ENCODE data around the gene ADGRD1. TPM values are rescaled to one million over a fixed set of nuclear protein-coding genes. Genes with fewer than 3 reads are reported as not detected.

The ADGRD1 gene
- total RNA-seq, 1 experiment from 2014 or later, result 0.77 TPM

DNA sequence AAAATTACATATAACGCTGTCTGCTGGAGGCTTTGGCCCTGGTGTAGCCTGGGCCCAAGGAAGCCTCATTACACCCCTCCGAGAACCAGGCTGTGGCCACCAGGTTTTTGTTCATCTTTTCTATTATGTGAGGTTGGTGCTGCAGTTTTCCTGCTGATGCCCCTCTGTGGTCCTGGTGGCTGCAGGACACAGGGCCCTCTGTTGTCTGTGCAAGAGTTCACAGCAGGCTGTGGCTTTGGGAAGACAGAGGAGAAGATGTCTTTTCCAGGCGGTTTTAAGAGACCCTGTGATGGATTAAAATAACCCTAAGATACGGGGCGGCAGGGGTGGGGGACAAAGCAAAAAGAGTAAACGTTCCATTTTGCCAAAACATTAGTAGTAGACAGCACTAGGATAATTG lies 121.5 kb downstream of the ADGRD1 start:
- Mint-ChIP-seq H3K4me1 (no peaks in the 10 kb centered on the region), H3K27ac (no peak overlapping the region), H3K36me3 (no peaks in the 10 kb centered on the region; the same call in 1 of the 2 replicates), H3K4me3 (no peak overlapping the region), H3K27me3 (ENCODE audit: low read depth) (peaks cover 2% of the 10 kb centered on the region; the same call in 1 of the 2 replicates), H3K9me3 (peaks cover 36% of the 10 kb centered on the region)
- ATAC-seq (no peak), DNase-seq (ENCODE audit: low spot score) (no peak)
- CTCF ChIA-PET, result no interaction called here
- POLR2A ChIA-PET, result no interaction called here
- TF ChIP-seq, protein P1, sequence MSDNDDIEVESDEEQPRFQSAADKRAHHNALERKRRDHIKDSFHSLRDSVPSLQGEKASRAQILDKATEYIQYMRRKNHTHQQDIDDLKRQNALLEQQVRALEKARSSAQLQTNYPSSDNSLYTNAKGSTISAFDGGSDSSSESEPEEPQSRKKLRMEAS (CRISPR knock-in tag; IDR thresholded peaks at IDR 0.05), result no peak
- TF ChIP-seq NR2C2 (CRISPR knock-in tag; IDR thresholded peaks at IDR 0.05), result no peak
- no peak for TF ChIP-seq PRRX2 (CRISPR knock-in tag; IDR thresholded peaks at IDR 0.05)
- TF ChIP-seq, protein P2, sequence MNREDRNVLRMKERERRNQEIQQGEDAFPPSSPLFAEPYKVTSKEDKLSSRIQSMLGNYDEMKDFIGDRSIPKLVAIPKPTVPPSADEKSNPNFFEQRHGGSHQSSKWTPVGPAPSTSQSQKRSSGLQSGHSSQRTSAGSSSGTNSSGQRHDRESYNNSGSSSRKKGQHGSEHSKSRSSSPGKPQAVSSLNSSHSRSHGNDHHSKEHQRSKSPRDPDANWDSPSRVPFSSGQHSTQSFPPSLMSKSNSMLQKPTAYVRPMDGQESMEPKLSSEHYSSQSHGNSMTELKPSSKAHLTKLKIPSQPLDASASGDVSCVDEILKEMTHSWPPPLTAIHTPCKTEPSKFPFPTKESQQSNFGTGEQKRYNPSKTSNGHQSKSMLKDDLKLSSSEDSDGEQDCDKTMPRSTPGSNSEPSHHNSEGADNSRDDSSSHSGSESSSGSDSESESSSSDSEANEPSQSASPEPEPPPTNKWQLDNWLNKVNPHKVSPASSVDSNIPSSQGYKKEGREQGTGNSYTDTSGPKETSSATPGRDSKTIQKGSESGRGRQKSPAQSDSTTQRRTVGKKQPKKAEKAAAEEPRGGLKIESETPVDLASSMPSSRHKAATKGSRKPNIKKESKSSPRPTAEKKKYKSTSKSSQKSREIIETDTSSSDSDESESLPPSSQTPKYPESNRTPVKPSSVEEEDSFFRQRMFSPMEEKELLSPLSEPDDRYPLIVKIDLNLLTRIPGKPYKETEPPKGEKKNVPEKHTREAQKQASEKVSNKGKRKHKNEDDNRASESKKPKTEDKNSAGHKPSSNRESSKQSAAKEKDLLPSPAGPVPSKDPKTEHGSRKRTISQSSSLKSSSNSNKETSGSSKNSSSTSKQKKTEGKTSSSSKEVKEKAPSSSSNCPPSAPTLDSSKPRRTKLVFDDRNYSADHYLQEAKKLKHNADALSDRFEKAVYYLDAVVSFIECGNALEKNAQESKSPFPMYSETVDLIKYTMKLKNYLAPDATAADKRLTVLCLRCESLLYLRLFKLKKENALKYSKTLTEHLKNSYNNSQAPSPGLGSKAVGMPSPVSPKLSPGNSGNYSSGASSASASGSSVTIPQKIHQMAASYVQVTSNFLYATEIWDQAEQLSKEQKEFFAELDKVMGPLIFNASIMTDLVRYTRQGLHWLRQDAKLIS (CRISPR knock-in tag; IDR thresholded peaks at IDR 0.05; ENCODE audit: borderline replicate concordance), result no peak
- no peak for TF ChIP-seq ZNF138 (CRISPR knock-in tag; conservative IDR thresholded peaks at IDR 0.05)
- TF ChIP-seq, protein P3, sequence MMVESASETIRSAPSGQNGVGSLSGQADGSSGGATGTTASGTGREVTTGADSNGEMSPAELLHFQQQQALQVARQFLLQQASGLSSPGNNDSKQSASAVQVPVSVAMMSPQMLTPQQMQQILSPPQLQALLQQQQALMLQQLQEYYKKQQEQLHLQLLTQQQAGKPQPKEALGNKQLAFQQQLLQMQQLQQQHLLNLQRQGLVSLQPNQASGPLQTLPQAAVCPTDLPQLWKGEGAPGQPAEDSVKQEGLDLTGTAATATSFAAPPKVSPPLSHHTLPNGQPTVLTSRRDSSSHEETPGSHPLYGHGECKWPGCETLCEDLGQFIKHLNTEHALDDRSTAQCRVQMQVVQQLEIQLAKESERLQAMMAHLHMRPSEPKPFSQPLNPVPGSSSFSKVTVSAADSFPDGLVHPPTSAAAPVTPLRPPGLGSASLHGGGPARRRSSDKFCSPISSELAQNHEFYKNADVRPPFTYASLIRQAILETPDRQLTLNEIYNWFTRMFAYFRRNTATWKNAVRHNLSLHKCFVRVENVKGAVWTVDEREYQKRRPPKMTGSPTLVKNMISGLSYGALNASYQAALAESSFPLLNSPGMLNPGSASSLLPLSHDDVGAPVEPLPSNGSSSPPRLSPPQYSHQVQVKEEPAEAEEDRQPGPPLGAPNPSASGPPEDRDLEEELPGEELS (CRISPR knock-in tag; IDR thresholded peaks at IDR 0.05), result no peak
- no peak for TF ChIP-seq ELF4 (CRISPR knock-in tag; IDR thresholded peaks at IDR 0.05; ENCODE audit: low read depth)
- TF ChIP-seq IRF2 (CRISPR knock-in tag; IDR thresholded peaks at IDR 0.05; ENCODE audit: borderline replicate concordance, low read depth), result no peak
- TF ChIP-seq, protein P4, sequence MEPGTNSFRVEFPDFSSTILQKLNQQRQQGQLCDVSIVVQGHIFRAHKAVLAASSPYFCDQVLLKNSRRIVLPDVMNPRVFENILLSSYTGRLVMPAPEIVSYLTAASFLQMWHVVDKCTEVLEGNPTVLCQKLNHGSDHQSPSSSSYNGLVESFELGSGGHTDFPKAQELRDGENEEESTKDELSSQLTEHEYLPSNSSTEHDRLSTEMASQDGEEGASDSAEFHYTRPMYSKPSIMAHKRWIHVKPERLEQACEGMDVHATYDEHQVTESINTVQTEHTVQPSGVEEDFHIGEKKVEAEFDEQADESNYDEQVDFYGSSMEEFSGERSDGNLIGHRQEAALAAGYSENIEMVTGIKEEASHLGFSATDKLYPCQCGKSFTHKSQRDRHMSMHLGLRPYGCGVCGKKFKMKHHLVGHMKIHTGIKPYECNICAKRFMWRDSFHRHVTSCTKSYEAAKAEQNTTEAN (CRISPR knock-in tag; IDR thresholded peaks at IDR 0.05), result no peak
- TF ChIP-seq ZNF396 (CRISPR knock-in tag; IDR thresholded peaks at IDR 0.05; ENCODE audit: borderline replicate concordance), result no peak
- TF ChIP-seq, protein P5, sequence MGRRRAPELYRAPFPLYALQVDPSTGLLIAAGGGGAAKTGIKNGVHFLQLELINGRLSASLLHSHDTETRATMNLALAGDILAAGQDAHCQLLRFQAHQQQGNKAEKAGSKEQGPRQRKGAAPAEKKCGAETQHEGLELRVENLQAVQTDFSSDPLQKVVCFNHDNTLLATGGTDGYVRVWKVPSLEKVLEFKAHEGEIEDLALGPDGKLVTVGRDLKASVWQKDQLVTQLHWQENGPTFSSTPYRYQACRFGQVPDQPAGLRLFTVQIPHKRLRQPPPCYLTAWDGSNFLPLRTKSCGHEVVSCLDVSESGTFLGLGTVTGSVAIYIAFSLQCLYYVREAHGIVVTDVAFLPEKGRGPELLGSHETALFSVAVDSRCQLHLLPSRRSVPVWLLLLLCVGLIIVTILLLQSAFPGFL (CRISPR knock-in tag; IDR thresholded peaks at IDR 0.05; ENCODE audit: borderline replicate concordance), result no peak
- TF ChIP-seq ZNF671 (CRISPR knock-in tag; IDR thresholded peaks at IDR 0.05), result no peak
- no peak for TF ChIP-seq ZNF263 (CRISPR knock-in tag; IDR thresholded peaks at IDR 0.05; ENCODE audit: low read depth)
- no peak for TF ChIP-seq JUN (CRISPR knock-in tag; IDR thresholded peaks at IDR 0.05)

DNA sequence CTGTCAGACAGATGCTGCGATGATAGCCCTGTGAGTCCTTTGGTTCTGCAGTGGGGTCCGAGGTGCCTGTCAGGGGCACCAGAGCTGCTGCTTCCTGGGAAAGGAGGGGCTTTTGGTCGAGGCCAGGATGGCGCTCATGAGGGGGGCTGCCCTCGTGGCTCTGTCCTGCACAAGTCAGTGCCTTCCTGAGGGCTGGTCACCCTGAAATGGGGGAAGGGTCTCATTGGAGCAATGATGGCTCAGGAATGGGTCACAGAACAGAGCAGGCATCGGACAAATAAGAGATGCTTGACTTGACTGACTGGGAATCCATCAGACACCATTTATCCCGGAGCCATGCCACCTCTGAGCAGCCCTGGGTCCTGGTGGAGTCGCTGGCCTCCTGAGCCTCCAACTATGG lies 121.9 kb downstream of the ADGRD1 start:
- CTCF ChIA-PET, result no interaction called here
- Mint-ChIP-seq H3K9me3 (peaks cover 37% of the 10 kb centered on the region), H3K36me3 (no peaks in the 10 kb centered on the region; the same call in 1 of the 2 replicates), H3K4me3 (no peak overlapping the region), H3K27me3 (ENCODE audit: low read depth) (peaks cover 2% of the 10 kb centered on the region; the same call in 1 of the 2 replicates), H3K27ac (no peak overlapping the region), H3K4me1 (no peaks in the 10 kb centered on the region)
- POLR2A ChIA-PET, result no interaction called here
- DNase-seq (ENCODE audit: low spot score), result no peak
- ATAC-seq, result no peak
- TF ChIP-seq, protein P6, sequence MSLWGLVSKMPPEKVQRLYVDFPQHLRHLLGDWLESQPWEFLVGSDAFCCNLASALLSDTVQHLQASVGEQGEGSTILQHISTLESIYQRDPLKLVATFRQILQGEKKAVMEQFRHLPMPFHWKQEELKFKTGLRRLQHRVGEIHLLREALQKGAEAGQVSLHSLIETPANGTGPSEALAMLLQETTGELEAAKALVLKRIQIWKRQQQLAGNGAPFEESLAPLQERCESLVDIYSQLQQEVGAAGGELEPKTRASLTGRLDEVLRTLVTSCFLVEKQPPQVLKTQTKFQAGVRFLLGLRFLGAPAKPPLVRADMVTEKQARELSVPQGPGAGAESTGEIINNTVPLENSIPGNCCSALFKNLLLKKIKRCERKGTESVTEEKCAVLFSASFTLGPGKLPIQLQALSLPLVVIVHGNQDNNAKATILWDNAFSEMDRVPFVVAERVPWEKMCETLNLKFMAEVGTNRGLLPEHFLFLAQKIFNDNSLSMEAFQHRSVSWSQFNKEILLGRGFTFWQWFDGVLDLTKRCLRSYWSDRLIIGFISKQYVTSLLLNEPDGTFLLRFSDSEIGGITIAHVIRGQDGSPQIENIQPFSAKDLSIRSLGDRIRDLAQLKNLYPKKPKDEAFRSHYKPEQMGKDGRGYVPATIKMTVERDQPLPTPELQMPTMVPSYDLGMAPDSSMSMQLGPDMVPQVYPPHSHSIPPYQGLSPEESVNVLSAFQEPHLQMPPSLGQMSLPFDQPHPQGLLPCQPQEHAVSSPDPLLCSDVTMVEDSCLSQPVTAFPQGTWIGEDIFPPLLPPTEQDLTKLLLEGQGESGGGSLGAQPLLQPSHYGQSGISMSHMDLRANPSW (CRISPR knock-in tag; conservative IDR thresholded peaks at IDR 0.05; ENCODE audit: low read depth), result no peak
- TF ChIP-seq, protein P7, sequence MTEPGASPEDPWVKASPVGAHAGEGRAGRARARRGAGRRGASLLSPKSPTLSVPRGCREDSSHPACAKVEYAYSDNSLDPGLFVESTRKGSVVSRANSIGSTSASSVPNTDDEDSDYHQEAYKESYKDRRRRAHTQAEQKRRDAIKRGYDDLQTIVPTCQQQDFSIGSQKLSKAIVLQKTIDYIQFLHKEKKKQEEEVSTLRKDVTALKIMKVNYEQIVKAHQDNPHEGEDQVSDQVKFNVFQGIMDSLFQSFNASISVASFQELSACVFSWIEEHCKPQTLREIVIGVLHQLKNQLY (CRISPR knock-in tag; IDR thresholded peaks at IDR 0.05), result no peak
- TF ChIP-seq, protein P8, sequence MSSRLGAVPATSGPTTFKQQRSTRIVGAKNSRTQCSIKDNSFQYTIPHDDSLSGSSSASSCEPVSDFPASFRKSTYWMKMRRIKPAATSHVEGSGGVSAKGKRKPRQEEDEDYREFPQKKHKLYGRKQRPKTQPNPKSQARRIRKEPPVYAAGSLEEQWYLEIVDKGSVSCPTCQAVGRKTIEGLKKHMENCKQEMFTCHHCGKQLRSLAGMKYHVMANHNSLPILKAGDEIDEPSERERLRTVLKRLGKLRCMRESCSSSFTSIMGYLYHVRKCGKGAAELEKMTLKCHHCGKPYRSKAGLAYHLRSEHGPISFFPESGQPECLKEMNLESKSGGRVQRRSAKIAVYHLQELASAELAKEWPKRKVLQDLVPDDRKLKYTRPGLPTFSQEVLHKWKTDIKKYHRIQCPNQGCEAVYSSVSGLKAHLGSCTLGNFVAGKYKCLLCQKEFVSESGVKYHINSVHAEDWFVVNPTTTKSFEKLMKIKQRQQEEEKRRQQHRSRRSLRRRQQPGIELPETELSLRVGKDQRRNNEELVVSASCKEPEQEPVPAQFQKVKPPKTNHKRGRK (CRISPR knock-in tag; IDR thresholded peaks at IDR 0.05; ENCODE audit: borderline replicate concordance), result no peak
- TF ChIP-seq, protein P5 (CRISPR knock-in tag; IDR thresholded peaks at IDR 0.05; ENCODE audit: borderline replicate concordance), result no peak
- no peak for TF ChIP-seq MXD4 (CRISPR knock-in tag; IDR thresholded peaks at IDR 0.05; ENCODE audit: borderline replicate concordance)
- TF ChIP-seq, protein P9, sequence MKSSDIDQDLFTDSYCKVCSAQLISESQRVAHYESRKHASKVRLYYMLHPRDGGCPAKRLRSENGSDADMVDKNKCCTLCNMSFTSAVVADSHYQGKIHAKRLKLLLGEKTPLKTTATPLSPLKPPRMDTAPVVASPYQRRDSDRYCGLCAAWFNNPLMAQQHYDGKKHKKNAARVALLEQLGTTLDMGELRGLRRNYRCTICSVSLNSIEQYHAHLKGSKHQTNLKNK (CRISPR knock-in tag; IDR thresholded peaks at IDR 0.05), result no peak

All from WTC11 (cell line).